K562 (cell line): ENCODE data around the gene PIK3CB.

ENCODE experiments used
- CTCF ChIP-seq, 3 experiments: IDR thresholded peaks in 2 of 3; conservative IDR thresholded peaks in 1 of 3; 2 replicates each; pipeline ENCODE4 v1.5.1; 2011 to 2012; ENCODE audit warnings: low read length in 3 of 3, mild to moderate bottlenecking in 3 of 3, control low read depth in 2 of 3, improper control_type of control experiment in 1 of 3, inconsistent platforms in 1 of 3, low read depth in 1 of 3, mixed read lengths in 1 of 3, moderate library complexity in 1 of 3; ENCODE audit not compliant: insufficient read depth in 2 of 3
- ELK1 ChIP-seq: sonication (generic); formaldehyde crosslinking; IDR thresholded peaks from 2 replicates; pipeline ENCODE4 v1.8.1; 2022; ENCODE audit warnings: missing genetic modification reagents
- MAZ ChIP-seq, 2 experiments: fragments of 450-650 bp in 1 of 2; sonication (generic) in 1 of 2; formaldehyde crosslinking; IDR thresholded peaks in 1 of 2; conservative IDR thresholded peaks in 1 of 2; 2 replicates each; pipeline versions ENCODE4 v1.4.0 to v1.5.0; 2020; ENCODE audit warnings: mild to moderate bottlenecking in 1 of 2, missing genetic modification reagents in 1 of 2
- PKNOX1 ChIP-seq: fragments of 450-650 bp; IDR thresholded peaks from 2 replicates; pipeline ENCODE4 v1.6.1; 2016
- POLR2A ChIP-seq: fragments of 450-650 bp; conservative IDR thresholded peaks from 2 replicates; pipeline ENCODE4 v1.6.1; 2016
- ZNF324 ChIP-seq: fragments of 250-450 bp; sonication (Bioruptor Pico); IDR thresholded peaks from 2 replicates; pipeline ENCODE4 v1.4.0; 2020; ENCODE audit warnings: mild to moderate bottlenecking
- ZNF79 ChIP-seq: fragments of 250-450 bp; sonication (Bioruptor Pico); IDR thresholded peaks from 2 replicates; pipeline ENCODE4 v1.4.0; 2020; ENCODE audit warnings: low read depth, mild to moderate bottlenecking, moderate library complexity

- TF ChIP-seq ZNF324 (CRISPR knock-in tag) (no peak), PKNOX1 (no peak), MAZ (CRISPR knock-in tag; conservative IDR thresholded peaks at IDR 0.05 in 1 of 2, IDR thresholded peaks at IDR 0.05 in 1 of 2) (no peak), ZNF79 (CRISPR knock-in tag) (no peak), POLR2A (no peak), CTCF (IDR thresholded peaks at IDR 0.05 in 2 of 3, conservative IDR thresholded peaks at IDR 0.05 in 1 of 3; ENCODE audit: insufficient read depth in 2 of 3, low read depth in 1 of 3, low read length in 3 of 3) (no peak), ELK1 (CRISPR knock-in tag) (no peak)
Observed at GRCh38 chr3:138678874-138679392, 155.8 kb downstream of the PIK3CB start.
